ENCODE results near the gene PID1.

The PID1 gene

GRCh38 chr2:229059331-229060033 is 211.6 kb downstream of the PID1 start:
- FAIRE-seq, result no peak

GRCh38 chr2:229057976-229058553 is 213.0 kb downstream of the PID1 start:
- no peak for FAIRE-seq

GRCh38 chr2:229054311-229054710 is 216.8 kb downstream of the PID1 start:
- no peak for FAIRE-seq

DNA sequence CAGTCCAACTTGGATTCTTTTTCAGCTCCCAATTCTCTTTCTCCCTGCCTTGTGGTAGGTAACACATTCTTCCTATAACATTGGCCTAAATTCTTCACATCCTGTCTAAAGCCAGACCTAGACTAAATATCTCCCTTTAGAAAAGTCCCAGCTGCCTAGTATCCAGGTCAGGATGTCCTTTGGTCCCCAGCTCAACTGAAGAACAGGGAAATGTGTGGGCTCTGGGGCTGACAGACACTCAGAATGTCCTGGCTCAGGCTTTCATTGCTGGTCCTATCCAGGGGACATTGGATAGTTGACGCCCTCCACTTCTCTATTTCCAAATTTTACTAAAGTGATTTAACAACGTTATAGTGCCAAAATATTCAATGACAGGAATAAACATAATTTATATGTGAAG is 219.3 kb downstream of the PID1 start:
- FAIRE-seq, result no peak

DNA sequence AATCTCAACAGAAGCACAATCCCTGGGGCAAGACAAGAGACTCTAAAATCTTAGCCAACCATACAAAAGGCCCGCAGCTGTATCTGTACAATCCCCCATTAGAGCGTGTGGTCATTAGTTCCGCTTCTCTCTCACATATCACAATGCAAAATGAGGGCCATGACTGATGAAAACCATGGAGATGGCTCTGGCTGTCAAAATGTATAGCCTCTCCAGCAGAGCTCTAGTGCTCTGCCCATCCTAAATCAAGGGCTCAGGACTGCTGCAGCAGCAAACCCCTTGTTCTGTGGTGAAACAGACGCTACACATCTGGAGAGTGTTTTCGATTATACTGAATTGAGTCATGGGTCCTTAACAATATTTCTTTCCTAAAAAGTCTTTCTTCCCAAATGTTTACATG is 221.0 kb downstream of the PID1 start:
- FAIRE-seq, result no peak

DNA sequence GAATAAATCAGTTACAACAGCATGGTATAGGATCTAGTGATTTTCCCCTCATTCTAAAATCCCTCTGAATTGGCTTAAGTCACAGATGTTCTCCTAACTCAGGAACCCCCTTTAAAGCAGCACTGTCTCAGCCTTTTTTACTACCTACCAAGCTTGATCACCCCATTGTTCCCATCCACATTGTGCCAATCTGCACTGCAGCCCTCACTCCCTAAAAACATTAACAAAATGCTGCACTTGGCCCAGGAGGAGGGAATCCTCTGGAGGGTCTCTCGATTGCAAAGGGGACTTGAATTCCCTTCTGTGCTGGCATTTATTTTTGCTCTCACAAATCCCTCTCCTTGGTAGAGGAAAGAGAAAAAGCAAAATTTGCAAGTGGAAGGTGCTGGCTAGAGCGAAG is 223.0 kb downstream of the PID1 start:
- FAIRE-seq, result no peak

DNA sequence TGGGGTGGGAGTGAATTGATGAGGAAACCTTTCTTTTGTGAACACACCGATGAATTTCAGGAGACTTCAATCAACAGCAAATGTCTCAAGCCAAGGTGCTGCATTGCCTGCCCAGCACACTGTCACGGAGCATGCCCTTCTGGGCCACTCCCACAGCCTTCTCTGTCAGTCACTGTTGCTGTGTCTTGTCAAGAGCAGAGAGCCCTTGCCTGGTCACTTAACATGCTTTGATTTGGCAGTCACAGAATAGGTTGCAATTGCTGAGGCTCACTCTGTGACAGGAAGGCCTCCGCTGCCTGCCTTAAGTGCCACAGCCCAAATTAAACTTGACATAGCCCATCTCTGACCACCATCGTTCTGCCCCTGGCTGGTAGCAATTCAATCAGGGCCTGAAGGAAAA is 225.4 kb downstream of the PID1 start:
- no peak for FAIRE-seq

DNA sequence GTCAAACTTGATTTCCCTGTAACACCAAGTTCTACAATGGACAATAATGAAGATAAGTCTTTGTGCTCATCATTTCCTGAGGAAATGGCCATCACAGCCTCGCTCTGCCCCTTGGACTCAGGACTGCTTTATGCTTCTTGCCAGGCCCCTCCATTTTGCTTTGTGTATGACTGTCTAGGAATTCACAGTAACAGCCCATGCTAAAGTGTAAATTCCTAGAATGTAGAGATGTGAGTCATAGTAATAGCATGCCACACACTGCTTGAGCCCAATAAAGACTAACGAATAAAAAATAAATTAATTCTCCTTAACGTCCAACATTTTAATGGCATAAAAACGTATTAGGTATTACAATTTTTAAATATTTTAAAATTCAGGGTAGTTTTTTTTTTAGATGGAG is 226.5 kb downstream of the PID1 start:
- no peak for FAIRE-seq

DNA sequence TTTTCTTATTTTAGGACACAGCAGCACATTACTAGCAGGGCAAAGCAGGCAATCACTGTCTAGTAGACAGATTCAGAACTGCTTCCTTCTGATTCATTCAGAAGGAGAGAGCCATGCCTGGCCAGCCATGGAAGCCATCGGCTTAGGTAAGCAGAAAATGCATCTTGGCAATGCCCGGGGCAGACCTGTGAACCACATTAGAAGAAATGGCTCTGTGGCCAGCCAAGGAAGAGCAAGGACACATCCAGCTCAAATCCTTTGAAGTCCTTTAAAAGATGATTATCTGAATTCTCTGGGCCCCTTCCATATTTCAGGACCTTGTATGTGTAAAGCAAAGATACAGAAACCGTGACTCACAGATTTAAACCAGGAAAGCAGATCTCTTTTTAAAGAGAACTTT is 227.4 kb downstream of the PID1 start:
- FAIRE-seq, result no peak

DNA sequence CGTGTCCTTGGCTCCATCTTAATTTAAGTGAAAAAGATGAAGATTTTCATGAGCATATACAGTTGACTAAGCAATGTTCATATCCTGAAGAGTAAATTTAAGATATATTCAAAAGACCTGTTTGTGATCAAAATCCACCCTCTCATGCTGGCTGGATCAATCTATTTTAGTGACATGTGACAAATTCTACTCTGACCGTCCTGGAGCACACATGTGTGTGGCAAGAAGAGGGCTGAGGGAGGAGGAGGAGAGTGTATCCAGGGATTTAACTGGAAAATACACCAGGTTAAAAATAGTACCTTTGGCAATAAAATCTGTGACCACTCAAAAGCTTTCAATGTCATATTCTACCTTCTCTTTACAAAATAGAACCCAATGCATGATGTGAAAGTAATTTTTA is 228.7 kb downstream of the PID1 start:
- FAIRE-seq, result no peak

DNA sequence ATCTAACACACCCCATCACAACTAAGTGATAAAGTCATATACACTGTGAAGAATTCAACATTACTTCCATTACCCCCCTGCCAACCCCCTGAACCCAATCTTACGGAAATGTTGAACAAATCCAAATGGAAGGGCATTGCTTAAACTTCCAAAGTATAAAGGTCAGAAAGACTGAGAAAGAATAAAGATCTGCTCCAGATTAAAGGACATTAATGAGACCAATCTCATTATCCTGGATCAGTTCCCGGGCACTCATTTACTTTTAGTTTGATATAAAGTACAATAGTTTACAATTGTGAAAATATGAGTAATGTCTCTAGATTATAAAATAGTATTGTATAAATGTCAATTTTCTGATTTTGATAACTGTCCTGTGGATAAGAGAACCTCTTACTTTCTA is 229.4 kb downstream of the PID1 start:
- no peak for FAIRE-seq

GRCh38 chr2:229037621-229038020 is 233.5 kb downstream of the PID1 start:
- no peak for FAIRE-seq

DNA sequence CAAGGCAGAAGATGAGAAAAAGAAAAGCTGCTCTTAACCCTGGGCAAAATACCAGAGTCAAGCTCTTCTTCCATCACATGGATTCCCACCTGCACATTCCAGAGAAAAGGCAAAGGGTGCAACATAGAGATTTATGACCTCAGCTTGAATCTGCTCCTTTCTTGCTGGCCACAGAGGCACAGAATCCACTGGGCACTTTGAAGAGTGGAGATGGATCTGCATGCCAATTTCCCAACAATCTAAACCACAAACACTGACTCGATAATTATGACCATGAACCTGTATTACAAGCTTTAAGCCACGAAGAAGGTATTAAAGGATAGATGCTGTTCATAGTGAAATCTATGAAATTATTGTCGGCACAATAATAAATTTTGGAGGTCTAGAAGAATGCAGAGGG is 237.3 kb downstream of the PID1 start:
- no peak for FAIRE-seq

DNA sequence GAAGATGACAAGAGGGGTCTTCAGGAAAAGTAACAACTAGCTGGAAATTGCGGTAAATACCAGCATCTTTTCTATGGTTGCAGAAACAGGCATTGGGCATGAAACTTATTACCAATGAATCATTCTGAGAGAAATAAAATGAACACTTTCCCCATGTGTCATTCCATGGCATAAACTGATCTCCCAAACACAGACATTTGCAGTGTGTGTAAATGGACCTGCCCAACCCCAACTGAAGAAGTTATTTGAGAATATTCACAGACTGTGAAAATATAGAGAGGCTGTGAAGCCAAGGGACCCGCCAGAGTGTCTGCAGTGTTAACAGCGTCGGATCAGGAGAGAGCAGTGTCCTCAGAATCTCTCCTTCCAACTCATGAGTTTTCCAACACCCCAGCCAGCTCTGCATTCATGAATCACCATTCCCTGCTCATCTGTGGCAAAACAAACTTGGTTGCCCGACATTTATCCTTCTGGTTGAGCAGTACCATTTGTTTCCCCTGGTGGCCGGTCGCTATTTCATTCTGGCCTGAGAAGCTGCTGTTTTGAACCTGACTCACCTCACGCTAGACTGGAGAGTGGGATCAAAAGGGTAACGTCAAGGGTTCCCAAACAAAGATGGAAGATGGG is 238.4 kb downstream of the PID1 start:
- no peak for FAIRE-seq

- FAIRE-seq, result no peak
Measured at GRCh38 chr2:229027353-229028105, 243.6 kb downstream of the PID1 start.

- FAIRE-seq, result no peak
Measured at GRCh38 chr2:229025653-229026052, 245.4 kb downstream of the PID1 start.

DNA sequence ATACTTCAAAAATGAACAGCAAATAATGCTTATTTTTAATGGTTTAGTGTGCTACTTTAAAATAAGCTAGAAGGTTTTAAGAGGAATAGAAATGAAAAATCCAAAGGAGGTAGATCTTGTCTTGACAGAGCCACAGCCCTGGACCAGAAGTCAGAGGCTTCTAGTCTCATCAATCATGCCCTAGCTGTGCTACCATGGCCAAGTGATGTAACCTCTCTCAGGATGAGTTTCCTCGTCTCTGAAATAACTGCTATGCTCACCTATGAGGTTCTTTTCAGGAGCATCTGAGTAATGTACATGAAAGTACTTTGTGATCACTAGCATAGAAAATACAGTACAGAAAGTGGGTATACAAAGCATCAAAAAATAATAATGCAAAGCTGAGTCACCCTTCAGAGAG is 248.4 kb downstream of the PID1 start:
- no peak for FAIRE-seq

- FAIRE-seq, result no peak
Measured at GRCh38 chr2:229022071-229022470, 249.0 kb downstream of the PID1 start.

DNA sequence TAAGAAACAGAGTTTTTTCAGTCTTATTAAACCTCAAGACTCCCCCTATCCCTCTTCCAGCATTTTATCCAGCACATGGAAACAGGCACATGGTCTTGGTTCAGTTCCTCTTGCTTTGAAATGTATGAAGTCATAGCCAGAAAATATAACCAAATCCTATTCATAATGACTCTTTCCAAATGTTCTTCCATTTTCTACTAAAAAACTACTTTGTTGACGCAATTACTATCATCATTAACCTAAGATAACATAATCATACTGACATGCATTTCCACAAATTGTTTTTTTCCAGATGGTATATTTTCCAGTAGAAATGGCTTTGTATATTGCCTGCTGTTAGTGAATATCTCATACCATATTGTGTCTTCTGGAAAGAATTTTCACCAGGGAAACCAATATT is 261.3 kb downstream of the PID1 start:
- FAIRE-seq, result no peak

- no peak for FAIRE-seq
Measured at GRCh38 chr2:229003256-229003655, 267.8 kb downstream of the PID1 start.

DNA sequence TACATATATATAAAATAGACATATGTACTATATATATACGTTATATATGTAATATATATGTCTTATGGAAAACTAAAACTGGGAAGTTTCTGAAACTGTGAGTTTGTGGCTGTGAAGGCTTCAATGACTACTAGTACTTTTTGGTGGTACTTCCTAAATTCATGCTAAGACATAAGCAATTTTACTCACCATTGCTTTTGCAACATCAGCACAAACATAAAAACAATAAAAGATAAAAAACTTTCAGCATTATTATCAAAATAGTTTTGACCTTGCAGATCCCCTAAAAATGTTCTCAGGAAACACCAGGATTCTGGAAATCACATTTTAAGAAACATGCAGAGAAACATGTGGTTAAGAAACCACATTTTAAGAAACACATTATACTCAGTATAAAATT is 269.9 kb downstream of the PID1 start:
- no peak for FAIRE-seq

DNA sequence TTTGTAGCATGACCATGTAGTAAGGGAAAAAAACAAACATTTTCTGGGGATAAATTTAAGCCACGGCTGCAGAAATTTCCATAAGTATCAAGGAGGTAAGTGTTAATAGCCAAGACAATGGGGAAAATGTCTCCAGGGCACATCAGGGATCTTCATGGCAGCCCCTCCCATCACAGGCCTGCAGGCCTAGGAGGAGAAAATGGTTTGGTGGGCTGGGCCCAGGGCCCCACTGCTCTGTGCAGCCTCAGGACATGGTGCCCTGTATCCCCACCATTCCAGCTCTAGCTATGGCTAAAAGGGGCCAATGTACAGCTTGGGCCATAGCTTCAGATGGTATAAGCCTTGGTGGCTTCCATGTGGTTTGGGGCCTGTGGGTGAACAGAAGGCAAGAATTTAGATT is 271.8 kb downstream of the PID1 start:
- no peak for FAIRE-seq

DNA sequence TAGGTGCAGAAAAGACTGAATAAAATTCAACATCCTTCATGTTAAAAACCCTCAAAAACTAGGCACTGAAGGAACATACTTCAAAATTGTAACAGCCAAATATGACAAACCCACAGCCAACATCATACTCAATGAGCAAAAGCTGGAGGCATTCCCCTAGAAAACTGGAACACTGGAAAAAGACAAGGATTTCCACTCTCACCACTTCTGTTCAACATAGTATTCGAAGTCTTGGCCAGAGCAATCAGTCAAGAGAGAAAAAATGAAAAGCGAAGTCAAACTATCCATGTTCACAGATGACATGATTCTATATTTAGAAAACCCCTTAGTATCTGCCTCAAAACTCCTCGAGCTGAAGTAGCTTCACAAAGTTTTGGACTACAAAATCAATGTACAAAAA is 282.3 kb downstream of the PID1 start:
- no peak for FAIRE-seq
